ENCODE data around the gene RSPH6A.

The RSPH6A gene

GRCh38 chr19:45769821-45770191, 45.3 kb downstream of the RSPH6A start:
- TF ChIP-seq, protein P1, sequence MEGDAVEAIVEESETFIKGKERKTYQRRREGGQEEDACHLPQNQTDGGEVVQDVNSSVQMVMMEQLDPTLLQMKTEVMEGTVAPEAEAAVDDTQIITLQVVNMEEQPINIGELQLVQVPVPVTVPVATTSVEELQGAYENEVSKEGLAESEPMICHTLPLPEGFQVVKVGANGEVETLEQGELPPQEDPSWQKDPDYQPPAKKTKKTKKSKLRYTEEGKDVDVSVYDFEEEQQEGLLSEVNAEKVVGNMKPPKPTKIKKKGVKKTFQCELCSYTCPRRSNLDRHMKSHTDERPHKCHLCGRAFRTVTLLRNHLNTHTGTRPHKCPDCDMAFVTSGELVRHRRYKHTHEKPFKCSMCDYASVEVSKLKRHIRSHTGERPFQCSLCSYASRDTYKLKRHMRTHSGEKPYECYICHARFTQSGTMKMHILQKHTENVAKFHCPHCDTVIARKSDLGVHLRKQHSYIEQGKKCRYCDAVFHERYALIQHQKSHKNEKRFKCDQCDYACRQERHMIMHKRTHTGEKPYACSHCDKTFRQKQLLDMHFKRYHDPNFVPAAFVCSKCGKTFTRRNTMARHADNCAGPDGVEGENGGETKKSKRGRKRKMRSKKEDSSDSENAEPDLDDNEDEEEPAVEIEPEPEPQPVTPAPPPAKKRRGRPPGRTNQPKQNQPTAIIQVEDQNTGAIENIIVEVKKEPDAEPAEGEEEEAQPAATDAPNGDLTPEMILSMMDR (conservative IDR thresholded peaks at IDR 0.05), result no peak
- peak overlapping the region; percentile 81 for H3K27ac ChIP-seq

GRCh38 chr19:45768984-45769782, 45.9 kb downstream of the RSPH6A start, which contains the start of gene SIX5:
Gene SIX5 (minus strand): TSS chr19:45769252. CDS start chr19:45768844, 408 bp downstream.
- peak within 1 kb of the TSS; percentile 81 for H3K27ac ChIP-seq
- TF ChIP-seq, protein P1 (conservative IDR thresholded peaks at IDR 0.05), result no peak

DNA sequence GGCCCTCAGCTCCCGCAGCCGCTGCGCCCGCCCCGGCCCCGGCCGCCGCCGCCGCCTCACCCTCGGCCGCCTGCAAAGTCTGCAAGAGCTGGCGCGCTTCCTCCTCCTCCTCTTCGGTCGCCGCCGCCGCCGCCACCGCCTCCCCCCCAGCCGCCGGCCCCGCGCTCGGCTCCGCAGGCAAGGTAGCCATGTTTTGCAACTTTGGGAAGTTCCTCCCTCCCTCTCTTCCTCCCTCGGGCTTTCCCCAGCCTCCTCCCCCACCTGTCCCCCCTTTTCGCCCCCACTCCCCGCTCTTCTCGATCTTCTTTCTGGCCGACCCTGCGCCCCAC, 46.5 kb downstream of the RSPH6A start:
- TF ChIP-seq, protein P1 (conservative IDR thresholded peaks at IDR 0.05), result no peak
- peak overlapping the region; percentile 81 for H3K27ac ChIP-seq

DNA sequence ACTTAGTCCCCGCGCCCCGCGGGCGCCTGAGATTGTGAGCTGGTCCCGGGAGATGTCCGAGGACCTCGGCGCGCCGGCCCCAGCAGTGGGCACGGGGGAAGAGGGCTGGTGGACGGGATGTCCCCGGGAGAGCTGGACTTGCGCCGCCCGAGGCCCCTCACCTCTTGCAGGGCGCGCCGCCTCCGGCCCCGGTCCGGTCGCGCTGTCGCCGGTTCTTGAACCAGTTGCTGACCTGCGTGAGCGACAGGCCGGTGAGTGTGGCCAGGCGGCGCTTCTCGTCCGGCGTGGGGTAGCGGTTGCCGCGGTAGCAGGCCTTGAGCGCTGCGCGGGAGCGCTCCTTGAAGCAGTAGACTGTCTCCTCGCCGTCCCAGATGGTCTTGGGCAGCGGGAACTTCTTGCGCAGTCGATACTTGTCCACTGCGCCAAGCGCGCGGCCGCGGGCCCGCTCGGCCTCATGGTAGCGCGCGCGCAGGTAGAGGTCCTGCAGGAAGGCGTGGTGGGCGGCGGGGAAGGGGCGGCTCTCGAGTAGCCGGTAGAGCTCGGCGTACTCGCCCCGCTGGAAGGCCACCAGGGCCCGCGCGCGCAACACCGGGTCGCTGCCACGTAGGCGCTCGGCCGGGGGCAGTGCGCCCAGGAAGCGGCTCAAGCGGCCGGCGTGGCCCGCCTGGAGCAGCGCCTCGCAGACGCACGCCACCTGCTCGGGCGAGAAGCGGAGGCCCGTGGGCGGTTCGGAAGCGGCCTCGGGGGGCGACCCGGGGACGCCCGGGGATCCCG, 47.0 kb downstream of the RSPH6A start:
- TF ChIP-seq, protein P1 (conservative IDR thresholded peaks at IDR 0.05), result no peak
- H3K27ac ChIP-seq, result peak overlapping the region; percentile 81

GRCh38 chr19:45767410-45767880, 47.7 kb downstream of the RSPH6A start:
- peak overlapping the region; percentile 81 for H3K27ac ChIP-seq
- TF ChIP-seq, protein P1 (conservative IDR thresholded peaks at IDR 0.05), result no peak

- TF ChIP-seq, protein P1 (conservative IDR thresholded peaks at IDR 0.05), result no peak
- peak overlapping the region; percentile 81; the same call in 1 of the 2 replicates for H3K27ac ChIP-seq
Observed at GRCh38 chr19:45766869-45767346, 48.2 kb downstream of the RSPH6A start.

GRCh38 chr19:45766296-45766868, 48.7 kb downstream of the RSPH6A start:
- H3K27ac ChIP-seq, result no peak overlapping the region
- TF ChIP-seq, protein P1 (conservative IDR thresholded peaks at IDR 0.05), result no peak
